HL-60/S4 (cell line): ENCODE measurements around the gene CGB5.
"Not testable (repeated sequence)": the region's sequence is repeated elsewhere in the genome, so short reads cannot be mapped to it uniquely, and the experiment has no call there.

ENCODE experiments used
- in situ Hi-C: fragments of 300-500 bp; cut with MboI; formaldehyde crosslinking; loops from 2 replicates; pipeline ENCODE4 v1.14.3; 2022; ENCODE audit warnings: low sequenced_read_pairs

Gene CGB5

DNA sequence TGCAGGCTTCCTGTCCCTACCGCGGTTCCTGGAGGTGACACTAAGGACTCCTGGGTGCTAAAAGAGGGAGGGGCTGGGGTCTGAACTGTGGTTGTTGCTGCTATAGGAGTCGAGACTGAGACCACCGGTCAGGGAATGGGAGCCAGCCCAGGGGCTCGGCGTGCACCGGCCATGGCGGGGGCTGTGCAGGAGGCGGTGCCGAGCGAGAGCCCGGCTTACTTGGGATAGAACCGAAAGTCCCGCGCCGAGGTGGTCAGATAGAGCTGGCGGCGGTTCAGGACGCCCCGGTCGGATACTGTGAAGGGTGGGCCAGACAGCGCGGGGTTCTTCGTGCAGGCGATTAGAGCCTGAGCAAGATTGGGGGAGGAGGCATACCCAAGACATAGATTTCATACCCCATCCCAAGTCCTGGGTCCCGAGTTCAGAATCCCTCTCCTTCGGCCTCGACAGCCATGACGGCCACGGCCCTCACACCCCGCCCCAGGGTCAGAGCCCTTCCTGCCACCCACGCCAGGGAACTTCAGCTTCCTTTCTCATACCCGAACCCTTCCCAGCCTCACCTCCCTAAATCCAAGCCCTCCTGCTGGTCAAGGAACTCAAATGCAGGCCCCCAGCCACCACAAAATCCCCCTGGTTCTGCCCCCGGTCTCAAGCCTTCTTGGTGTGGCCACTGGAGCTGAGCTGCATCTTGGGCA is 13.4 kb downstream of the CGB5 start:
- in situ Hi-C loops: not testable (repeated sequence)

DNA sequence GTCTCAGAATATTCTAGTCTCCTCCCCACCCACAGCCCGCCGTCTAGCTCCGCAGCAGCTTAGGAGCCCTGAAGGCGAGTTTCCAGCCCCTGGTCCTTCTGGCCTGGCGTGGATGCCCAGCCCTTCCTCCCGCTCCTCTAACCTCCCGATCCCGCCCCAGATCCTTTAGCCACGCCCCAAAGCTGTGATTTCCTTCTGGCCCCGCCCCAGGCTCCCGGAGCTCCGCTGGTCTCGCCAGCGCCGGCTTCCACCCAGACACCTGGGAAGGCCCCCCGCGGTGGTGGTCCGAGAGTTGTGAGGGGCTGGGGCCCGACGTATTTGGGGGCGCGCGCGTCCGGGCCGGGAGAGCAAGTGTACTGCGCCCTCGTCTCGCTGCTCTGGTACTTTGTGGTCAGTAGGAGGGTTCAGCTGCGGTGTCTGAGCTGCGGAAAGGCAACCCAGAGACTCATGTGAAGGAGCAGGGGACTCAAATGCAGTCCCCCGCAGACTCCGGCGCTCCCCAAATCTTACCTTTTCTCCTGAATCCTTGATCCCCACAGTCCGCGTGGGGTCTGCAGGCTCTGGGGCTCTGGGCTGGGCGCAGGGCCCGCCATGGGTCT is 14.1 kb downstream of the CGB5 start, which contains the start of gene CGB7:
CGB7 (minus strand) TSS at position 114 of the 599 bp plus-strand sequence. CDS start 2,374 bp downstream, outside the sequence.
- in situ Hi-C loops: no loop called here

DNA sequence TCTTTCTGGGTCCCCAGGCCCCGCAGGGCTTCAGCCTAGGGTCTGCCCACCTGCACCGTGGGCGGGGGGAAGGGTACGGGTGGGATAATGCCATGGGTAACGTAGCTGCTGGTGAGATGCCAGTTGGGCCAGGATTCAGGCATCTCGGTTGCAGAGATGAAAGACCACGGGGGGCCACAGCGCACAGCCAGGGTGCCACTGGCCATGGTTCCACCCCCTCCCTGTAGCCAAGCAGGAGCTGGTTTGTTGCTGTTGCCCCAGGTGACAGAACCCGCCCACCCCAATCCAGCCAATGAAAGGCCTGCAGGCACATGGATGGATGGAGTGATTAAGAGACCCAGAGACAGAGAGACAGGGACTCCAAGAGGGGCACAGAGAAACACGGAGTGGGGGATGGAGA is 14.9 kb downstream of the CGB5 start:
- in situ Hi-C loops: no loop called here

DNA sequence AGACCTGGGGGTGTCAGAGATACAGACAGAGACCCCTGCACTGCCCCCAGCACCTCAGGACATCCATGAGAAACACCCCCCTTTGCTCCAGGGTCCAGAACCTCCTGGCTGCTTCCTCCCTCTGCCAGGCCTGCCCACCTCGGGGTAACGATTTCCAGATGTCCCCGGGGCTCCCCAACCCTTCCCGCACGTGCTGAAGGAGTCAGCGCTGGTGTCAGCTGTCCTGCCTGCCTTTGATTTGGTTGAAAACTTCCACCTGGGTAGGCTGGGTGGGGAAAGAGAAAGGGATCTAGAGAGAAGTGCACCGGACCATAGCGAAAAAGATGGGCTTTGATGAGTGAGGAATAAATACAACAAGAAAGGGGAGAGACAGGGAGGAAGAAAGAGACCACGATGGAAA is 15.4 kb downstream of the CGB5 start:
- in situ Hi-C loops: no loop called here

DNA sequence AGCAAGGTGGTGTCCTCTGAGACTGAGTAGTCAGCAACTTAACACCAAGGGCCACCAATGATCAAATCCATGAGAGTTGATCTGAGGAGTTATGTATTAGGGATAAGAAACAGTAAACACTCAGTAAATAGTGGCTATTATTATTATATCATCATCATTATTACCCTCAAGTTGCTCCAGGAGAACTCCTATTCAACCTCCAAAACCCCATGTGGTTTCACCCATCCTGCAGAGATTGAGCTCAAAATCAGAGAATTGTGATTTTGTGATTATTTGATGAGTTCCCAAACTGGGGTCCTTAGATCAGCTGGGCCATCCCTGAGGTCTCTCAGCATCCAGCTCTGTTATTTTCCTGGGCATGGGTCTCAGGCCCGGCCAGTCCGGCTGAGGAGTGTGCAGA is 17.4 kb downstream of the CGB5 start:
- in situ Hi-C loops: no loop called here

DNA sequence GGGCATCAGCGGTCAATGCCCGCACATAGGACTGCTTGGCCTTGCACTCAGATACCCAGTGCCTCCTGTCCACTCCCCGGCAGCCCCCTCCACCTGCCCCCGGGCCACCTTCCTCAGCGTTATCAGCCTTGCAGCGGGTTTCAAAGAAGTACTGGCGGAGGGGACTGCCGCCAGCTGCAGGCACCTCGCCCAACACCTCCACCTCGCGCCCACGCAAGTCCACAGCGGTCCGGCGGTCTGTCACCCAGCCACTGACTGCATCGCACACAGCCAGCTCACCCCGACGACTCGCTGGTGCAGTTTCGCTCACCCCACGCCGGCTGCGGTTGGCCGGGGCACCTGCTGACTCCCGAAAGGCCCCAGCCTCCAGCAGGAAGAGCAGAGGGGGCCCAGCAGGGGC is 17.8 kb downstream of the CGB5 start:
- in situ Hi-C loops: no loop called here

DNA sequence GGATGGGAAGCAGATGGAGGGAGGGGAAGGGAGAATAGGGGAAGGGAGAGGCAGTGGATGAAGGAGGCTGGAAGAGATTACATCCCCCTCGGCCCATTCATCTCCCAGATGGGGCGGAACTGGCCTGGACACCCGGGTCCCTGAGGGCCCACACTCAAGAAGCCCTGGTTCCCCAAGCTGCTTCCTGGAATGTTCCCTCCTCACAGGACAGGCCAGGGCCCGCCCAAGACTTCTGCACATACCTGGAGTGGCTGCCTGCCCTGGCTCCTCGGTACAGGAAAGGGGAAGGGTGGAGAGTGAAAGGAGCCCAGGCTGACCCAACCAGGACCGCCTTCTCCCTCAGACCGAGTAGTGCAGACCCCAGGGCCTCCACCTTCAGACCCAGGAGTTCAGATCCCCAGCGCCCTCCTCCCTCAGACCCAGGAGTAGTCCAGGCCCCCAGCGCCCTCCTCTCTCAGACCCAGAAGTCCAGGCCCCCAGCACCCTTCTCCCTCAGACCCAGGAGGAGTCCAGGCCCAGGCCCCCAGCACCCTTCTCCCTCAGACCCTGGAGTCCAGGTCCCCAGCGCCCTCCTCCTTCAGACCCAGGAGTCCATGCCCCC is 20.5 kb downstream of the CGB5 start:
- in situ Hi-C loops: no loop called here

DNA sequence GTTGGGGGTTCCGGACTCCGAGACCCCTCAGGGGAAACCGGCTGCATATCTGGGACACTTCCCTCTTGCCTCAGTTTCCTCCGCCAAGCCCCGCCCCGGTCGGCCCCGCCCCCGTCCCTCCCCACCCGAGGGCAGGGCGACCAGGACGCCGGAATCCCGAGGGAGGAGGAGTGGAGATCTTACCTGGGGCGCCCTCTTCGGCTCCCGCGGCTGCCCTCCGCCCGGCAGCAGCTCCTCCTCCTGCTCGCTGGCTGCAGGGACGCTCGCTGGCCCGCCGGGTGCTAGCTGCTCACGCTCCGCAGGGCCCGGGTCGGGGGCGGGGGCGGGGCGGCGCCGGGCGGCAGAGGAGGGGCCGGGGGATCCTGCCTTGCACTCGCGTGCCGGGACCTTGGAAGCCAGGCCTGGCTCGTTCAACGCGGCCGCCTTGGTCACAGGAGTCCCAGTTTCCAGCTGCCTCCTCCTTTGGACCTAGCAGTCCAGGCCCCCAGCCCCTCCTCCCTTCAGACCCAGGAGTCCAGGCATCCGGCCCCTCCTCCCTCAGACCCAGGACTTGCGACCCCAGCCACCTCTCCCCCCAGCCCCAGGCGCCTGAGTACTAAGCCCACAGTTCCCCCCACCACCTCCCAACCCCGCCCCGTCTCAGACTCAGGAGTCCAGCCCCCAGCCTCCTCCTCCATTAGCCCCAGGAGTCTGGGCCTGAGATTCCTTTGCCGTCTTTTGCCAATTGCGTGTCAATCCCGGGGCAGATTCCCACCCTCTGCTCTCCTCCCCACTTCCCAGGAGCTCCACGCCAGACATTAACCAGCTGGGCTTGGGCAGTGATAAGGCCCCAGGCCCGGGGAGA is 21.3 kb downstream of the CGB5 start, which contains the start of gene NTF4:
NTF4 (minus strand) TSS at position 51 of the 844 bp plus-strand sequence. CDS start 2,821 bp downstream, outside the sequence.
- in situ Hi-C loops: no loop called here

DNA sequence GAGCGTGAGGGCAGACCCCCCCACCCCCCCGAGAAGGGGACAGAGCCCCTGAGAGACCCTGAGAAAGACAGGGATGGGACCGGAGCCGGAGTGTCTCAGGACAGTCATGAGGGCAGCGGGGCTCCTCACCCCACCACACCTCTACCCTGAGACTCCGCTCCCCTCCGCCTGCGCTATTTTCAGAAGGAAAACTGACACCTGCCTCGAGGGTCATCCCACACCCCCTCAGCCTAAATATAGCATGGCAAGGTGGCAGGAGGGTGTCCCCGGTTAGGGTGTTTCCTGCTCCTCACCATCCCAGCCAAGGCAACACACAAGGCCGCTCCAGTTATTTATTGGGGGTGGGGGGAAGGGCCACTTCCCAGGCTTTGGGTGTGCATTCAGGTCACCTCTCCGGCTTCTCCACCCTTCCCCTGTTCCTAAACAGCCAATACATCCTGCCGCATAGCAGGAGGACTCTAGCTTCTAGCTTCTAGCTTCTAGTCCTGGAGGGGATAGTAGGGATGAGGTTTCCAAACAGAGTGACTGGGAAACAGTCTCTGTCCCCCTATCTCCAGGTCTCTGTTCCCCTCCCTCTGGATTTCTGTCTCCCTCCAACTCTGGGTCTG is 22.4 kb downstream of the CGB5 start:
- in situ Hi-C loops: no loop called here

DNA sequence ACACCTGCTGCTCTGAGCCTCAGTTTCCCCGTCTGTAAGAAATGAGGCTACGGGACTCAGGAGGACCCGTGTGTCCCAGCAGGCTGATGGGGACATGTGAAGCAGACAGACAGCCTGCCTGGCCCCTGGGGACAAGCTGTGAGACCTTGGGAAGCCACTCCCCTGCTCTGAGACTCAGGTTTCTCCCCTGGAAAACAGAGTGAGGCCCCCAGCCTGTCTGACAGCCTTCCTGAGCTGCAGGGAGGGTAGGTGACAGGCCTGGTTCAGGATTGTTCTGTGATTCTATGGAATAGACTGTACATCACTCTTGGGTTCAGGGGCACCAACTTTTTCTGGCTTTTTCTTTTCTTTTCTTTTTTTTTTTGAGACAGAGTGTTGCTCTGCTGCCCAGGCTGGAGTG is 23.9 kb downstream of the CGB5 start:
- in situ Hi-C loops: no loop called here

DNA sequence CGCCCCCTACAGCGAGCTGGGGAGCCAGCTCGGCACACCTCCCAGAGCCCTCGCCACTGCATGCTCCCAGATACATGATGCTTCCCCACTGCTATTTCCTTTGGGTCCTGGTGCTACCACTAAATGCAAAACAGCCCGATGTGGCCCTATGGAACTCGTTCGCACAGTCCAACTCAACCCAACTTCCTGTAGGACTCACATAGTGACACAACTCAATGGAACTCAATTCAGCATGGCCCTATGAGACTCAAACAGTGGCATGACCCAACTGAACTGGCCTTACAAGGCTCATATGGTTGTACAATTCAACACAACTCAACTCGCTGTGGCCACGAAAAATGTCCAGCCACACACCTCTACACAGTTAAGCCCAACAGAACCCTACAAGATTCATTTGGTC is 25.4 kb downstream of the CGB5 start:
- in situ Hi-C loops: no loop called here

DNA sequence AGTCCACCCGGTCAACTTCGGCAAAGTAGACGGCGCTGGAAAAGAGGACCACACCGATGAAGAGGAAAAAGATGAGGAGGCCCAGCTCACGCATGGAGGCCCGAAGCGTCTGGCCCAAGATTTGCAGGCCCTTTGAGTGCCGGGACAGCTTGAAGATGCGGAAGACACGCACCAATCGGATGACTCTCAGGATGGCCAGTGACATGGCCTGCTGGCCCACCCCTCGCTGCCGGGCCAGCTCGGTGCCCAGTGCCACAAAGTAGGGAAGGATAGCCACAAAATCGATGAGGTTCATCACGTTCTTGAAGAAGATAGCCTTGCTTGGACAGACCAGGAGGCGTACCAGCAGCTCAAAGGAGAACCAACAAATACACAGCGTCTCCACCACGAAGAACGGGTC is 26.8 kb downstream of the CGB5 start:
- in situ Hi-C loops: no loop called here

DNA sequence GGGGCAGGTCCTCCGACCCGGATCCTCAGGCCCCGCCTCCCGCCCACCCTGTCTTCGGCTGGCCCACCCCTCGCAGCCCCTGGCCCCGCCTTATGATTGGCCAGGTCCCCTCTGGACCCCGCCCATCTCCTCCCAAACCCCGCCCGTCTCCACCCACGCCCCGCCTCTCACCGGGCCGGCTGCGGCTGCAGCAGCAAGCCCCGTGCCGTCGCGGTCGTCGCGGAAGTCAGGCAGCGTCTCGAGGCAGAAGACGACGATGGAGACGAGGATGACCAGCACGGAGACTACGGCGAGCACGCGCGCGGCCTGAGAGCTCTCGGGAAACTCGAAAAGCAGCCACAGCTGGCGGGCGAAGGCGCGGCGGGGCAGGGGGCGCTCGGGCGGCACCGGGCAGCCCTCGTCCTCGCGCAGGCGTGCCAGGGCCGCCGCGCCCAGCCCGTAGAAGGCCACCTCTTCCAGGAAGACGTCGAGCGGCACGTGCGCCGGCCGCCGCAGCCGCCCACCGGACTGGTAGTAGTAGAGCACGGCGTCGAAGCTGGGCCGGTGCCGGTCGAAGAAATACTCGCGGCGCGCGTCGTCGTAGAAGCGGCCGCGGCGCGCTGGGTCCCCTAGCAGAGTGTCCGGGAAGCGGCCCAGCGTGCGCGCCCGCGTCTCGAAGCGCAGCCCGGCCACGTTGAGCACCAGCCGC is 28.4 kb downstream of the CGB5 start:
- in situ Hi-C loops: no loop called here

DNA sequence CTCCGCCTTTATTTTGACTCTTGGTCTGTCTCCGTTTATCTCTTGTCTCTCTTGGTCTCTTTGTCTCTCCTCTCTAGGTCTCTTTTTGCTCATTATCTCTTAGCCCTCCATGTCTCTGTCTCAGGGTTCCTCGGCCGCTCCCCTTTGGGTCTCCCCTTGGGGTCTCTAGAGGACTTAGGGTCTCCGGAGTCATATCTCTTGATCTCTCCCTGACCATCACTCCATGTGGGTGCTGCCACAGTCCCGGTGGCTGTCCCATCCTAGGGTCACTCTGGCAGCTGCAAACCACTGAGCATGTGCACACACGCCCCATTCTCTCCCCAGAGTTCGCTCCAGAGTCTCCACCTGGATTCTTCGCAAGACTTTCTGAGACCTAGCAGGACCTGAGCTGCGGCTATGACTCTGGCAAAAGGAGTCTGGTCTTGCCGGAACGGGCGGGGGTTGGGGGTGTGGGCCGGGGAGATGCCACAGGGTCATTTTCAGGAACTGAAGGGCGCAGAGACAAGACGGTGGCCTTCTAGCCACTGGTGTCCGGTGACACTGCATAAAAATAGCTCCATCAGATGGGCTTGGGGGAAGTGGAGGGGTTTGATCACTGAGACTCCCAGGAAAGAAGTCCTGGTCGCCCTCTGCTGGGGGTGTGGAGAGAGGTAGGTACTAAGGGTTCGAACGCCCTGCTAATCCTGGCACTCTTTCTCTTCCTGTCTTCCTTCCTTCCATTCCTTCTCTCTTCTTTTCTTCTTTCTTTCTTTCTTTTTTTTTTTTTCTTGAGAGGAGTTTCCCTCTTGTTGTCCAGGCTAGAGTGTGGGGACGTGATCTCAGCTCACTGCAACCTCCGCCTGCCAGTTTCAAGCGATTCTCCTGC is 30.1 kb downstream of the CGB5 start:
- in situ Hi-C loops: no loop called here

DNA sequence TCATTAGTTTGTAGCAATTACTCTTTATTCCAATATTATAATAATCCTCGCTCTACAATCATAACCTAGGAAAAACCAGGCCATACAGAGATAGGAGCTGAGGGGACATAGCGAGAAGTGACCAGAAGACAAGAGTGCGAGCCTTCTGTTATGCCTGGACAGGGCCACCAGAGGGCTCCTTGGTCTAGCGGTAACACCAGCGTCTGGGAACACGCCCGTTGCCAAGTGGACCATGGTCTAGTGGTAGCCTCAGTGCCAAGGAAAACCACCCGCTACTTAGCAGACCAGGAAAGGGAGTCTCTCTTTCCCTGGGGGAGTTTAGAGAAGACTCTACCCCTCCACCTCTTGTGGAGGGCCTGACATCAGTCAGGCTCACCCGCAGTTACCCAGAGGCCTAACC is 31.2 kb downstream of the CGB5 start:
- in situ Hi-C loops: not testable (repeated sequence)

DNA sequence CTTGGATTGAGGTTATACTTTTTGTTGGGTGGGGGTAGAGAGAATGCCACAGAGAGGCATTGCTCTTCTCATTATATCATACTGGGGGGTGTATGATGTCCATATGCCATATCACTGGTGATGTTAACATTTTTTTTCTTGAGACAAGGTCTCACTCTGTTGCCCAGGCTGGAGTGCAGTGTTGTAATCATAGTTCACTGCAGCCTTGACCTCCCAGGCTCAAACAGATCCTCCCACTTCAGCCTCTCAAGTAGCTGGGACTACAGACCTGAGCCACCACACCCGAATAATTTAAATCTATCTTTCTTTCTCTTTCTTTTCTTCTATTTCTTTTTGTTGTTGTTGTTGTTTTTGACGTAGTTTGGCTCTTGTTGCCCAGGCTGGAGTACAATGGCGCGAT is 36.7 kb downstream of the CGB5 start:
- in situ Hi-C loops: no loop called here

DNA sequence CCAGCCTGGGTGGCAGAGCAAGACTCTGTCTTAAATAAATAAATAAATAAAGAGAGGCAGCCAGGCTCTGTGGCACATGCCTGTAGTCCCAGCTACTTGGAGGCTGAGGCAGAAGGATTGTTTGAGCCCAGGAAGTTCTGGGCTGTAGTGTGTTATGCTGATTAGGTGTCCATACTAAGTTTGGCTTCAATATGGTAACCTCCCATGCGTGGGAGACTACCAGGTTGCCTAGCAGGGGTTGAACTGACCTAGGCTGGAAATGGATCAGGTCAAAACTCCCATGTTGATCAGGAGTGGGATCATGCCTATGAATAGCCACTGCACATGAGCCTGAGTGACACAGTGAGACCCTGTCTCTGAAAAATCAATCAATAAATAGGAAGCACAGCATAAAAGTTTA is 37.6 kb downstream of the CGB5 start:
- in situ Hi-C loops: no loop called here

DNA sequence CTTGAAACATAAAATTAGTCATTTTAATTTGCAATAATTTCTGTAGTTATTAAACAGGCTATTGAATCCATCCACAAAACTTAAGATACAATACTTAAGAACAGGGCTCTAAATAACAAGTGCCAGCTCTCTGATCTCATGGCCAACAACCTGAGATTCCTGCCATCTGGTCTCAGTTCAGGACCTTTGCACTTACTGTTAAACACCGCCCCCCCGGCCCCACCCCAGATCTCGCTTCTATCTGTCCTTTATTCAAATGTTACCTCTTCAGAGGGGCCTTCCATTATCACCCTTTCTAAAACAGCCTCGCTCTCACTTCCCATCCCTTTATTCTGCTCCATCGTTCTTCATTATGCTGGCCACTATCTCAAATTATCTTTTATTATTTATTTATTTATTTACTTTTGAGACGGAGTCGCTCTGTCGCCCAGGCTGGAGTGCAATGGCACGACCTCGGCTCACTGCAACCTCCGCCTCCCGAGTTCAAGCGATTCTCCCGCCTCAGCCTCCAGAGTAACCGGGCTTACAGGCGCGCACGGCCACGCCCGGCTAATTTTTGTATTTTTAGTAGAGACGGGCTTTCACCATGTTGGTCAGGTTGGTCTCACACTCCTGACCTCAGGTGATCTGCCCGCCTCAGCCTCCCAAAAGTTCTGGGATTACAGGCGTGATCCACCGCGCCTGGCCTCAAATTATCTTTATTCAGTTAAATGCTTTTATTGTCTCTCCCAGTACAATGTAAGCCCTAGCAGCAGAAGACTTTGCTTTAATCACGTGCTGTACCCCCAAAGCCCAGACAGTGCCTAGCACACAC is 40.8 kb downstream of the CGB5 start:
- in situ Hi-C loops: no loop called here
